ENCODE data around the gene FGF8.

FGF8 gene

DNA sequence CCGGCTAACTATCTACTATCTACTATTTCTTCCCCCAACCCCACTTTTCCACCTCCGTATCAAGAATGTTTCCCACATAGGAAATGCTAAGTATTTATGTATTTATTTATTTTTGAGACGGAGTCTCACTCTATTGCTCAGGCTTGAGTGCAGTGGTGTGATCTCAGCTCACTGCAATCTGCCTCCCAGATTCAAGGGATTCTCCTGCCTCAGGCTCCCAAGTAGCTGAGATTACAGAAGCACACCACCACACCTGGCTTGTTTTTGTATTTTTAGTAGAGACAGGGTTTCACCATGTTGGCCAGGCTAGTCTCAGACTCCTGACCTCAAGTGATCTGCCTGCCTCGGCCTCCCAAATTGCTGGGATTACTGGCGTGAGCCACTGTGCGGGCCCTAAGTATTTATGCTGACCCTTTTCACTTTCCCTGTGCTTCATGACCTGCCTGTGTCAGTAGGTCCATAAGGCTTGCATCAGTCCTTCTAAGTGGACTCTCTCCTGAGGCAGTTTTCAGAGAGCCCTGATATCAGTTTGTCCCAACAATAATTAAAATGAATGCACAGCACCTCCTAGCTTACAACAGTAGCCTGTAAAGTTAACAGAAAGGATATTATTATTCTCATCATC is 55.2 kb downstream of the FGF8 start:
- DNase-seq (ENCODE audit: low read depth, low spot score) = no peak
- H3K4me3 ChIP-seq (ENCODE audit: low read depth, low read length) = no peak overlapping the region
- CTCF ChIA-PET = no interaction called here
- TF ChIP-seq, protein P1, sequence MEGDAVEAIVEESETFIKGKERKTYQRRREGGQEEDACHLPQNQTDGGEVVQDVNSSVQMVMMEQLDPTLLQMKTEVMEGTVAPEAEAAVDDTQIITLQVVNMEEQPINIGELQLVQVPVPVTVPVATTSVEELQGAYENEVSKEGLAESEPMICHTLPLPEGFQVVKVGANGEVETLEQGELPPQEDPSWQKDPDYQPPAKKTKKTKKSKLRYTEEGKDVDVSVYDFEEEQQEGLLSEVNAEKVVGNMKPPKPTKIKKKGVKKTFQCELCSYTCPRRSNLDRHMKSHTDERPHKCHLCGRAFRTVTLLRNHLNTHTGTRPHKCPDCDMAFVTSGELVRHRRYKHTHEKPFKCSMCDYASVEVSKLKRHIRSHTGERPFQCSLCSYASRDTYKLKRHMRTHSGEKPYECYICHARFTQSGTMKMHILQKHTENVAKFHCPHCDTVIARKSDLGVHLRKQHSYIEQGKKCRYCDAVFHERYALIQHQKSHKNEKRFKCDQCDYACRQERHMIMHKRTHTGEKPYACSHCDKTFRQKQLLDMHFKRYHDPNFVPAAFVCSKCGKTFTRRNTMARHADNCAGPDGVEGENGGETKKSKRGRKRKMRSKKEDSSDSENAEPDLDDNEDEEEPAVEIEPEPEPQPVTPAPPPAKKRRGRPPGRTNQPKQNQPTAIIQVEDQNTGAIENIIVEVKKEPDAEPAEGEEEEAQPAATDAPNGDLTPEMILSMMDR (IDR thresholded peaks at IDR 0.05; ENCODE audit: insufficient read depth, low read length, missing control alignments) = no peak
- POLR2A ChIA-PET = no interaction called here

Measured in AG04449 (cell line).